DND-41 (cell line): ENCODE results near the gene TNFSF15.
A peak's percentile ranks its signal among the peaks of the same experiment; 100 is the strongest.

Experiments
- ATAC-seq: fragments of 200-7000 bp; cut with Tn5 transposase; 3 replicates; pipeline ENCODE4 v1.9.1; 2021; ENCODE audit warnings: low read depth; ENCODE audit not compliant: insufficient read depth
- DNase-seq: peaks from one replicate; pipeline ENCODE4 v3.0.0-alpha.2; 2020
- H2AFZ ChIP-seq: 2 replicates; pipeline ENCODE4 v1.6.0; 2012; ENCODE audit warnings: low read depth, low read length
- H3K27ac ChIP-seq: 2 replicates; pipeline ENCODE4 v1.5.1; 2012; ENCODE audit warnings: low read length, inconsistent platforms
- H3K27me3 ChIP-seq: fragments of 200-600 bp; sonication (generic); 2 replicates; pipeline ENCODE4 v1.6.0; 2012; ENCODE audit warnings: low read length, mild to moderate bottlenecking, inconsistent platforms; ENCODE audit not compliant: insufficient read depth, poor library complexity
- H3K36me3 ChIP-seq: 2 replicates; pipeline ENCODE4 v1.5.1; 2012; ENCODE audit warnings: low read length, inconsistent platforms; ENCODE audit not compliant: insufficient read depth
- H3K4me1 ChIP-seq: 2 replicates; pipeline ENCODE4 v1.5.1; 2012; ENCODE audit warnings: mild to moderate bottlenecking, low read length; ENCODE audit not compliant: insufficient read depth
- H3K4me2 ChIP-seq: 2 replicates; pipeline ENCODE4 v1.6.0; 2012; ENCODE audit warnings: mild to moderate bottlenecking, moderate library complexity, low read length, inconsistent platforms; ENCODE audit not compliant: insufficient read depth
- H3K4me3 ChIP-seq, 2 experiments: fragments of 200-600 bp in 1 of 2; shearing (Covaris generic) in 1 of 2; 2 replicates each; pipeline ENCODE4 v1.5.1; 2012 to 2016; ENCODE audit warnings: inconsistent platforms in 2 of 2, low read length in 2 of 2, mild to moderate bottlenecking in 2 of 2, low read depth in 1 of 2, moderate library complexity in 1 of 2
- H3K79me2 ChIP-seq: 2 replicates; pipeline ENCODE4 v1.6.0; 2012; ENCODE audit warnings: low read length, inconsistent platforms; ENCODE audit not compliant: insufficient read depth
- H3K9ac ChIP-seq: 2 replicates; pipeline ENCODE4 v1.6.0; 2012; ENCODE audit warnings: low read depth, mild to moderate bottlenecking, inconsistent platforms, low read length, moderate library complexity
- H3K9me3 ChIP-seq: 2 replicates; pipeline ENCODE4 v1.5.1; 2012; ENCODE audit warnings: low read length, moderate library complexity, mild to moderate bottlenecking, inconsistent platforms; ENCODE audit not compliant: insufficient read depth, severe bottlenecking
- H4K20me1 ChIP-seq: 2 replicates; pipeline ENCODE4 v1.6.0; 2012; ENCODE audit warnings: low read length; ENCODE audit not compliant: insufficient read depth
- EZH2 ChIP-seq: IDR thresholded peaks from 3 replicates; pipeline ENCODE4 v1.6.1; 2012; ENCODE audit warnings: borderline replicate concordance, low read depth, mild to moderate bottlenecking, moderate library complexity, low read length, inconsistent platforms; ENCODE audit not compliant: severe bottlenecking
- TF ChIP-seq, protein P1 (sequence below): IDR thresholded peaks from 2 replicates; pipeline ENCODE4 v1.5.1; 2012; ENCODE audit warnings: borderline replicate concordance, low read length, moderate library complexity, mild to moderate bottlenecking; ENCODE audit not compliant: poor library complexity, severe bottlenecking; ENCODE audit errors: extremely low read depth

Gene TNFSF15

GRCh38 chr9:114757984-114758383 is 47.9 kb downstream of the TNFSF15 start:
- ATAC-seq (no peak), DNase-seq (no peak)
- Histone ChIP-seq H4K20me1 (no peaks in the 10 kb centered on the region), H3K9me3 (no peaks in the 10 kb centered on the region), H3K9ac (no peak overlapping the region), H2AFZ (no peak overlapping the region), H3K27me3 (no peaks in the 10 kb centered on the region), H3K4me3 (no peak overlapping the region), H3K4me1 (no peaks in the 10 kb centered on the region), H3K36me3 (no peaks in the 10 kb centered on the region), H3K4me2 (no peak overlapping the region), H3K27ac (no peak overlapping the region), H3K79me2 (no peaks in the 10 kb centered on the region)
- TF ChIP-seq EZH2, result no peak
- TF ChIP-seq, protein P1, sequence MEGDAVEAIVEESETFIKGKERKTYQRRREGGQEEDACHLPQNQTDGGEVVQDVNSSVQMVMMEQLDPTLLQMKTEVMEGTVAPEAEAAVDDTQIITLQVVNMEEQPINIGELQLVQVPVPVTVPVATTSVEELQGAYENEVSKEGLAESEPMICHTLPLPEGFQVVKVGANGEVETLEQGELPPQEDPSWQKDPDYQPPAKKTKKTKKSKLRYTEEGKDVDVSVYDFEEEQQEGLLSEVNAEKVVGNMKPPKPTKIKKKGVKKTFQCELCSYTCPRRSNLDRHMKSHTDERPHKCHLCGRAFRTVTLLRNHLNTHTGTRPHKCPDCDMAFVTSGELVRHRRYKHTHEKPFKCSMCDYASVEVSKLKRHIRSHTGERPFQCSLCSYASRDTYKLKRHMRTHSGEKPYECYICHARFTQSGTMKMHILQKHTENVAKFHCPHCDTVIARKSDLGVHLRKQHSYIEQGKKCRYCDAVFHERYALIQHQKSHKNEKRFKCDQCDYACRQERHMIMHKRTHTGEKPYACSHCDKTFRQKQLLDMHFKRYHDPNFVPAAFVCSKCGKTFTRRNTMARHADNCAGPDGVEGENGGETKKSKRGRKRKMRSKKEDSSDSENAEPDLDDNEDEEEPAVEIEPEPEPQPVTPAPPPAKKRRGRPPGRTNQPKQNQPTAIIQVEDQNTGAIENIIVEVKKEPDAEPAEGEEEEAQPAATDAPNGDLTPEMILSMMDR, result no peak

DNA sequence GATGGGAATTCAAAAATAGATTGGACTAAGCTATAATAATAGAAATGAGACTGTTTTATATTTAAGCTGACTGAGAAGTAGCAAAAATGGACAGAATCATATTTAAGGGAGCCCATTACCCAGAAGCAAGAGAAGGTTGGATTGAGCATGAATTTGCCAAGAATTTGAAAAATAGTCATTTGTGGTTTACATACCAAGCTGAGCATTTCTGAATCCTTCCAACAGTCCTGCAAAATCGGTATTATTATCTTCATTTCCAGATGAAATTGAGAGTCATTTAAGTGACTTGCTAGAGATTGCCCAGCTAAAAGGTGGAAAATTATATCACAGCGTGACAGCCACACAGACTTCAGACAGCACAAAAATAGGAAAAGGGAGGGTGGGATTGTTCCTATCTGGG is 48.4 kb downstream of the TNFSF15 start:
- Histone ChIP-seq H4K20me1 (no peaks in the 10 kb centered on the region), H3K4me1 (no peaks in the 10 kb centered on the region), H3K4me2 (no peak overlapping the region), H3K9me3 (no peaks in the 10 kb centered on the region), H3K4me3 (no peak overlapping the region), H2AFZ (no peak overlapping the region), H3K9ac (no peak overlapping the region), H3K27me3 (no peaks in the 10 kb centered on the region), H3K36me3 (no peaks in the 10 kb centered on the region), H3K27ac (no peak overlapping the region), H3K79me2 (no peaks in the 10 kb centered on the region)
- ATAC-seq (no peak), DNase-seq (no peak)
- TF ChIP-seq, protein P1, result no peak
- TF ChIP-seq EZH2, result no peak

DNA sequence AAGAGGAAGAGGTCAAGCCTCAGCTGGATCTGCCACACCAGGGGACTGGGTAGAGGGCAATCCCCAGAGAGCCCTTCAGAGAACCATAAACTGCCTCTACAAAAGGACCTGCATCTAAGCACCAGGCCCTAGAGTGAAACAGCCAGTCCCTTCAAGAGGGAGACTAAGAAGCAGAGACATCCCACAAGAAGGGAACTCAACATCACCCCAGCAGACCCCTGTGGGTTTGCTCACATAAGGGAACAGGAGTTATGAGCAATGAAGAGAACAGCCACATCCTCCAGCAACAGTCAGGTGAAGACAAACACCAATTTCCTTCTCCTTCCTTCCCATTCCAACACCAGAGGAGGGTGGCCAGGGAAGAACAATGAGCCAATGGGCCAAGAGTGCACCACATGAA is 48.9 kb downstream of the TNFSF15 start:
- ATAC-seq (peak; percentile 56; the same call in 1 of the 3 replicates), DNase-seq (no peak)
- Histone ChIP-seq H3K27me3 (no peaks in the 10 kb centered on the region), H3K79me2 (no peaks in the 10 kb centered on the region), H4K20me1 (no peaks in the 10 kb centered on the region), H3K9me3 (no peaks in the 10 kb centered on the region), H3K4me2 (no peak overlapping the region), H3K27ac (no peak overlapping the region), H2AFZ (no peak overlapping the region), H3K4me3 (no peak overlapping the region), H3K4me1 (no peaks in the 10 kb centered on the region), H3K36me3 (no peaks in the 10 kb centered on the region), H3K9ac (no peak overlapping the region)
- TF ChIP-seq, protein P1, result no peak
- no peak for TF ChIP-seq EZH2

DNA sequence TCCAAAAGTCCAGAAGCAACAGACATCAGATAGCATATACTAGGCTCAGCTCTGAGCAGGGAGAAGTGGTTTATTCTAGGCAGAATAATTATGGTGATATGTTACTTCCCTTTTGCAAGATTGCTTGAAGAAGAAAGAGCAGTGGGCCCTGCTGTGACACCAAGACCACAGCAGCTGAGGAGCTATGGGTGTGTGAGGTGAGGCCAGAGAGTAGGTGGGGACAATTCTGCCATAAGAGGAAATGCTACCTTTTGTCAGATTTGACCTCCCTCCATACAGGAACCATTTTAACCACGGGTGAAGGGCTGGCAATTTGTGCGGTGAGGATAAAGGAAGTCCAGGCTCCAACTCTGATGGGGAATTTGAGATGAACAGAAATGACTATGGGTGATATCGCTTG is 51.3 kb downstream of the TNFSF15 start:
- H3K27ac ChIP-seq, result no peak overlapping the region
- H3K36me3 ChIP-seq, result no peaks in the 10 kb centered on the region
- H4K20me1 ChIP-seq, result no peaks in the 10 kb centered on the region
- H3K4me2 ChIP-seq, result no peak overlapping the region
- H2AFZ ChIP-seq, result no peak overlapping the region
- H3K4me1 ChIP-seq, result no peaks in the 10 kb centered on the region
- TF ChIP-seq, protein P1, result no peak
- TF ChIP-seq EZH2, result no peak
- H3K9ac ChIP-seq, result no peak overlapping the region
- H3K4me3 ChIP-seq, result no peak overlapping the region
- DNase-seq (no peak), ATAC-seq (peak; percentile 33; the same call in 2 of the 3 replicates)
- H3K9me3 ChIP-seq, result no peaks in the 10 kb centered on the region
- no peaks in the 10 kb centered on the region for H3K27me3 ChIP-seq
- no peaks in the 10 kb centered on the region for H3K79me2 ChIP-seq
